Ishikawa (cell line): ENCODE data around the gene KRTAP16-1.

Experiments
- CREB1 ChIP-seq: IDR thresholded peaks from 2 replicates; pipeline ENCODE4 v1.6.1; 2012; ENCODE audit warnings: low read depth
- EP300 ChIP-seq: IDR thresholded peaks from 2 replicates; pipeline ENCODE4 v1.6.1; 2012; ENCODE audit warnings: borderline replicate concordance
- TF ChIP-seq, protein P1 (sequence below): IDR thresholded peaks from 2 replicates; pipeline ENCODE4 v1.6.1; 2012

DNA sequence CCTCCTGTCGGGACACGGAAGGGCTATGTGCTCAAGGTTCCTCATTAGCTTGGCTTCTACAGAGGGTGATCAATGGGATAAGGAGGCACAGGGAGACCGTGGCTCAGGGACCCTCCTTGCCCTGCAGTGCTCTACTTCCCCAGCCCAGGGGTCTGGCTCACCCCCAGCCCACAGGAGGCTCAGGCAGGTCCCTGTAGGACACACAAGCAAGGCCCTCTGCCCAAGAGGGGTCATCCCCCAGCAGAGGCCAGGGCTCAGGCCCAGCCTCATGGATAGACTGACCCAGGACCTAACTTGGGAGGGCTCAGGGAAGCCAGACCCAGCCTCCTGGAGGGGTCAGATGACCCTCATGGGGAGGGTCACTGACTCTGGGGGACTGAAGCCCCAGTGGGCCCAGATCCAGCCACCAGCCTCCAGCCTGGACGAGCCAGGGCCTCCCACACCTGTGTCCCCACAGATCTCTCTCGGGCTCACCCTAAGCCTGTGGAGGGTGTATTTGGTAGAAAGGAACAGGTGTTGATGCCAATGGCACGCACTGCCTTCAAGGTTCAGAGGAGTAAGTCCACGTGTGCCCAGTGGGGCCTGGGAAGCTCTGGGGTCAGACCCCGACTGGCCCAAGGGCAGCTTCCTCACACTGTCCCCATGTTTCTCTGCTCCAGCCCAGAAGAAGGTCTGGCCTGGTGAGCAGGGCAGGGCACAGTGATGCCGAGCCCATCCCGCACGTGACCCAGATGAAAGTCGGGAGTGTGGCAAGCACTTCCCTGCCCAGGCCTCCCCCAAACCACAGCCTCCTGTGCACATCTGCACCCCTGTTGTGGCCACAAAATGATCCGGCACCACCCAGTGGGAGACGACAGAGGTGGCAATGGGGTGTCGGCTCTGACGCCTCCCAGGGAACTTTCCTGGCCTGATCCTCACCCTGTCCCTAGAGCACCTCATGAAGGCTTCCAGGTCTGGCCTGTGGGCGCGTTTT lies 17.4 kb upstream of the KRTAP16-1 start:
- TF ChIP-seq CREB1 (no peak), EP300 (no peak)
- TF ChIP-seq, protein P1, sequence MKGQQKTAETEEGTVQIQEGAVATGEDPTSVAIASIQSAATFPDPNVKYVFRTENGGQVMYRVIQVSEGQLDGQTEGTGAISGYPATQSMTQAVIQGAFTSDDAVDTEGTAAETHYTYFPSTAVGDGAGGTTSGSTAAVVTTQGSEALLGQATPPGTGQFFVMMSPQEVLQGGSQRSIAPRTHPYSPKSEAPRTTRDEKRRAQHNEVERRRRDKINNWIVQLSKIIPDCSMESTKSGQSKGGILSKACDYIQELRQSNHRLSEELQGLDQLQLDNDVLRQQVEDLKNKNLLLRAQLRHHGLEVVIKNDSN, result no peak
